HG03097 (cell line): ENCODE measurements around the gene DCPS.
"Not testable (repeated sequence)": the region's sequence is repeated elsewhere in the genome, so short reads cannot be mapped to it uniquely, and the experiment has no call there.

ENCODE experiments used
- ATAC-seq: cut with Tn5 transposase; IDR thresholded peaks from one replicate; pipeline ENCODE4 v1.9.1; 2021; ENCODE audit not compliant: unreplicated experiment, low FRiP score

The DCPS gene

DNA sequence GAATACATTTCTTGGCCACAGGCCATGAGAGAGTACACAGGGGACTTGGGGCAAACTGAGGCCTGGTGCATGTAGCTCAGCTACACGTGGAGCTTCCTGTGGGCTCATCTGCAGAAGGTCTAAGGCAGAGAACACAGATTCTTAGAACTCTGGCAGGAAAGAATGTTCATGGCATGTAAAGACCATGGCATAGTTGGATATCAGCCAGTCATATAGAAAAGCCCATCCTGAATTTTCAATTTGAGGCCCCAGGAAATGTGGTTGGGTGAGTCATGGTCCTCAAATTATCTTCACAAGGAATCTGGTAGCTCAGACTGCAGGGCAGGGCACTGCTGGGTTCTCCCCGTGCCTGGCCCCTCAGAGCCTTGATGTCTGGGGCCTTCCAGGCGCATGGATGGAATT is 37.9 kb downstream of the DCPS start:
- no peak for ATAC-seq

DNA sequence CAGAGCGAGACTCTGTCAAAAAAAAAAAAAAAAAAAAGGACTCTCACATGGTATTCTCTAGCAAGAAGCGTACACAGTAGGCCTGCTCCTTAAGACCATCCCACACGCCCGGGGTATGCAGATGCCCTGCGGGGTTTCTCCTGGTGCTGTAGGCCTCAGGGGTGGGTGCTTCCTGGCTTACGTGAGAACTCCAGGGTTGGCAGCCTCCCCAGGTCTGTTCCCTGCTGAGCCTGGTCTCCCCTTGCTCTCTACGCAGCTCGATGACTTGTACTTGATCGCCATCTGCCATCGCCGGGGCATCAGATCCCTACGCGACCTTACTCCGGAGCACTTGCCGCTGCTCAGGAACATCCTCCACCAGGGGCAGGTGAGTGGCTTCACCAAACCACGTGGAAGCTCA is 39.2 kb downstream of the DCPS start:
- ATAC-seq: no peak

DNA sequence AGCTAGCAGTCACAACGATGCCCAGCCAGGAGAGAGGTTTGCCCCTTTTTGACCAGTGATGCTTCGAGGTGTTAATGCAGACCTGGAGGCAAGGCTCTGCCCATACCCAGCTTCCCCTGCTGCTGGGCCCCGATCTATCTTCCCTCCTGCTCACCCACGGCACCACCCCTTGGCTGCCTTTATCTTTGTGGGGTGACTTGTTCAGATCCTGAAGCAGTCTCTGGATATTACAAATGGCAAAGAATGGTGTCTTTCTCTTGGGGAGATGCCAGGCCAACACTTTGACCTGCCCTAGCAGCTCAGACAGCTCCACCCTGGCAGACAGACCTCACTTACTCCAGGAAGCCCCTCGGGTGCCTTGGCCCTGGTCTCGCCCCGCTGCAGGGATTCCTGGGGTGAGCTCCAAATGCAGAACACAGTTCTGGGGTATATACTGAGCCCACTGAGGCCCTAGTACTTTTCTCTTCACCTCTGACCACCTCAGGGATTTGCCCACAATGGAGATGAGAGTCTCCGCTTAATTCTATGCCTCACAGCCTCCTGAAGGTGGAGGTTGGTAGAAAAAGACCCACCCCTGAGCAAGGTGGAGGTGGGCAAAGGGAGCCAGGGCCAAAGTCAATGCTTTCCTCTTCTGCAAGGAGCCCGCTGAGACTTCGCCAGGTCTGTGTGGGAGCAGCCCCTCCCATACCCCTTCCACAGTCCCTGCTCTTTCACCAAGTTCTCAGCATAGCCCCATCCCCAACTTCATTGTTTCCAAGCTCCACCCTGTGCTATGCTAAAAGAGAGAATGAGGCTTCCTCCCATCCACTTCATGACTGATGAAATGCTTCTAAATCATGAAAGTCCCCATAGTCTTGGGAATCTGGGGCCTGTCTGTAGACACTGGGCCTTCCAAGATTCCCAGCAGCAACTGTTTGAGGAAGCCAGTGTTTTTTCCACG is 40.6 kb downstream of the DCPS start:
- no peak for ATAC-seq

DNA sequence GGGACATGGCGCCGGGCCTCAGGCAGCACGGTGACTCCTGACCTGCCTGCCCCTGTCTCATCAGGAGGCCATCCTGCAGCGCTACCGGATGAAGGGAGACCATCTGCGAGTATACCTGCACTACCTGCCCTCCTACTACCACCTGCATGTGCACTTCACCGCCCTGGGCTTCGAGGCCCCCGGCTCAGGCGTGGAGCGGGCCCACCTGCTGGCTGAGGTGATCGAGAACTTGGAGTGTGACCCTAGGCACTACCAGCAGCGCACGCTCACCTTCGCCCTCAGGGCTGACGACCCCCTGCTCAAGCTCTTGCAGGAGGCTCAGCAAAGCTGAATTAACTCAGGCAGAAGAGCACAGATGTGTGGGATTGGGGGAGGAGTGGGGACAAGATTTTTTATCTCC is 41.4 kb downstream of the DCPS start:
- no peak for ATAC-seq

DNA sequence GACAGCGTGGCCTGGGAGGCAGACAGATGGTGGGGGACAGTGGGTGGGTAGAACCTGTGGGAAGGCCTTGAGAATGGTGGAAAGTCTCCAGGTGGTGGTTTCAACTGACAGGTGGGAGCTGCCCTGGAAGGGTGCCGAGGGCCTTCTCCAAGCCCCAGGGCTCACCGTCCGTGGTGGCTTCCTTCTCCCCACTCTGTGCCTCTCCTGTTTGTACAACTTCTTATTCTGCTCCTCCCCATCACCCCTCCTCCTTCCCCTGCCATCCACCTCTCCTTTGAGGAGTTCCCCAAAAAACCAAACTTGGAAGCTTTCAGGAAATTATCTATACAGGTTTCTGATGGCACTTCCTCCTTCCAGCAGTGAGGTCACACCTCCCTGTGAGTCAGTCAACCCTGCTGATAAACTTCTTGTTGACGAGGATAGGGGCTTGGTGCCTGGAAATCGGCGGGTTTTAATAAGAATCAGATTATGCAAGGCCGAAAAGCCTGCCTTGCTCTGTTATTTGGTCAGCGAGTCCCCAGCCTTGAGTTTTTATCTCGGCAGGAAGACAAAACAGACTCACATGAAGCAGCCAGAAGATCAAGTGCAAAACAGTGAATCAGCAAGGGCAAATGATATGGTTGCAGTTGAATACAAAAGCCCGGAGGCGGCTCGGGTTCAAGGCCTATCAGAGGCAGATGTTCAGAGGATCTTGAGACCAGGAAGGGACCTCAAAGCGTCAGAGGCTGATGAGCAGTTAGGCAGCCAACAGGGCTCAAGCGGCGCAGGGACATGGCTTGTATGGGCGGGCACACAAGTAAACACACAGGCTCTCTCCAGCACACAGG is 42.1 kb downstream of the DCPS start:
- ATAC-seq: no peak

DNA sequence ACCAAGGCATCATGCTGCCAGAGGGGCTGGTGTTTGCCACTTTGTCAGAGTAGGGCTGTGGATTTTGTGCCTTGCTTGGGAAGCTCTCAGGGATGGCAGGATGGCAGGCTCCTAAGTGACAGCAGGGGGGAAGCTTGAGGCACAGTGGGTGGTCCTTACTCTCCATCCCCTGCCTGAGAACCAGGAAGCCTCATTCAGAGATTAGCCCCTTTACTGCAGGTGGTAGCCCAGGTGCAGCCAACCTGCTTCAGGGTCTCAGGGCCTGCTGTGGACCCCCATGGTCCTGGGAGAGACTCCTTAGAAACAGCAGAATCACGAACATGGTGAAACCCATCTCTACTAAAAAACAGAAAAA is 42.7 kb downstream of the DCPS start:
- ATAC-seq: no peak

DNA sequence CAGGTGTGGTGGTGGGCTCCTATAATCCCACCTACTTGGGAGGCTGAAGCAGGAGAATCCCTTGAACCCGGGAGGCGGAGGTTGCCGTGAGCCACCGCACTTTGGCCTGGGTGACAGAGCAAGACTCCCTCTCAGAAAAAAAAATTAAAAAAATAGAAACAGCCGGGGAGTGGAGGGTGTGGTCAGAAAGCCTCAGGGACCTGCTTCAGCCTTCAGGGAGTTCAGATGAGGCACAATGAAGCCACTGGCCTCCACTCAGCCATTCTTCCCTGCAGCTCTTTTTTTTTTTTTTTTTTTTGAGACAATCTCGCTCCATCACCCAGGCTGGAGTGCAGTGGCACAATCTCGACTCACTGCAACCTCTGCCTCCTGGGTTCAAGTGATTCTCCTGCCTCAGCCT is 43.1 kb downstream of the DCPS start:
- not testable (repeated sequence) for ATAC-seq

DNA sequence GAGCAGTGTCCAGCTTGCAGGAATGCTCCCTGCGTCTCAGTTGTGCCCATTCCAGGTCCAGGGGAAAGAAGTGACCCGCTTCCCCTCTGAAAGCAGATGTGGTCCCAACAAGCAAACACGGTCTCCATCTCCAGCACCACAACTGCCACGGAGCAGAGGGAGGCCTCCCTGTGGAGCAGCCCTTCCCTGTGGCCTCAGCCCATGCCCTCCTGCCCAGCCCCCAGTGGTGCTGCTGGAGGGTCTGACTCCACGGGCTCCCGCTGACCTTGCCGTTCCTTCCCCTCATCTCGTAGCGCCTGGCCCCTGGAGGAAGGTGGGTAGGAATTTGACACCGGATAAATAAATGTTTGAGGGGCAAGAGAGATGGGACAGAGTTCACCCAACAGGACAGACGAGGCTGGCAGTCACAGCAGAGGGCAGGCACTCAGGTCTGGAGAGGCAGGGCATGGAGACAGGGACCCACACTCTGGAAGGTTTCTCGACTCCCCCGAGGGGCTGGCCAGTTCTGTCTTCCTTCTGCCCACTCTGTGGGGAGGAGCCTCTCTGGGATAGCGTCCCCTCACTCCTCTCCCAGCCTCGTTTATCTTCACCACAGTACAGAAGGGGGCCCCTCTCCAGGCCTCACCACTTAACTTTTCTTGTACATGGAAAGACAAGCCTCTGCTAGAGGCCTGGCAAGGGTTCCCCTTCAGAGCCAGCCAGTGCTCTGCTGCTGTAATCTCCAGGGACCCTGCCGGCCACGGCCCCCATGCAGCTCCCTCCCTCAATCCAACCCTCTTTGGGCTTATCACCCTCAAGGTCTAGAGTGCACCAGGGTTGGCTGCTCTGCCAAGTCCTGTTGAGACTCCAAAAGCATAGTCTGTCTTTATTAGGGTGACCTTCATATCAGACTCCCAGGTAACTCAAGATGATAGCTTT is 44.1 kb downstream of the DCPS start:
- no peak for ATAC-seq

DNA sequence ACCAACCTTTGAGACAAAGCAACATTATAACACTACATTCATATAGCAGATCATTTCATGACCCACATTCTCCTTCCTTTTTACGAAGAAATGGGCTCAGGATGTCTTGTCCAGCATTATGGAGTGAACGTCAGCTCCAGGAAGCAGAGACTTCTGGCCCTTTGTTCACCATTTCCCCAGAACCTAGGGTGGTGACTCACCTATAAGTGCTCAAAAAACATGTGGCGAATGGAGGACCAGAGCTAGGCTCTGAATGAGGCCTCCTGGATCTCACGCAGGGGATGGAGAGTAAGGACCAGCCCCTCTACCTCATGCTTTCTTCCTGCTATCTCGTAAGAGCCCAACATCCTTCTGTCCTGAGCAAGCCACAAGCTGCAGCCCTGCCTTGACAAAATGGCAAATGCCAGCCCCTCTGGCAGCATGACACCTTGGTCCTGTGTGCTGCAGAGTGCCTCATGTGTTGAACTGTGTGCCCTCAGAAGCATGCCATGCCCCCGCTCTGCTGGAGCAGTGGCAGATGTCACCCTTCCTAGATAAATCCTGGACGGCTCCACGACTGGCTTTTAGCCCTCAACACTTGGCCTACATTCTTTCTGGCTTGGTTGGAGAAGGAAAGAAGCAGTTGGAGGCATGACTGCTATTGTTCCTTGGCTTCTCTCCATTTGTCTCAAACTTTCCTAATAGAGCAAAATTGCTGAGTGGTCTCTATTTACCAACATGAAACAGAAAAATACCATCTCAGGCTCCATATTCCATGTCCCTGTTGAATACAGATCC is 45.1 kb downstream of the DCPS start:
- no peak for ATAC-seq

DNA sequence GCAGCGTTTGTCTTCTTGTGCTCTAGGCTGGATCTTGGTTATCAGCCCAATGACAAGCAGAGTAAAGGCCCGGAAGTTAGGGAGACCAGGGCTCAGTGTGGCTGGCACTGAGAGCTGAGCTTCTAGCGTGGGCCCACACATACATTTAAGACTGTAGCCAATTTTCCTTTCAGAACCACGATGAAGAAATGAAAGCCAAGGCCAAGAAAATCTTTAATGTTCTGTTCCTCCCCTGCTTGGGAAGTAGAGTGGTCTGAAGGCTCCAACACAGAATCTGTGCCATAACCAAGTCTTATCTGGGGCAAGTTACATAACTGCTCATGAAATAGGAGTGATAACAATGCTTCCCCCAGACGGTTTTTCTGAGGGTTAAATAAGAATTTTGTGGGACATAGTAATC is 47.0 kb downstream of the DCPS start:
- no peak for ATAC-seq

DNA sequence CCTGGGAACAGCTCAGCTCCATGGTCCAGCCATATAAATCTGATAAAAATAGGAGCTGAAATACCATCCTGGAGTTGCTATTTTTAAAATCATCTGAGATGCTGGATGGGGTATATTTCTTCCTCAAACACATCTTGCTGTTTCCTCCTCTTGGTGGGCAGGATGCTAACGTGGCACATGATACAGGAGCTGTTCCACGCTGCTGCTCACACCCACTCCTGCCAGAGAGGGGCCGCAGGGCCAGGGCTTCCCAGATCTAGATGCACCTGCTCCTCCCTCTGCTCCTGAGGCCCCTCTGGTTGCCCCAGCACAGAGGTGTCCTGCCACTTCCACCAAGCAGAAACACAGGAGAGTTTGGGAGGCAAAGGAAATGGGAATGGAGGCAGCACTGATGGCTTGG is 48.3 kb downstream of the DCPS start:
- ATAC-seq: no peak

DNA sequence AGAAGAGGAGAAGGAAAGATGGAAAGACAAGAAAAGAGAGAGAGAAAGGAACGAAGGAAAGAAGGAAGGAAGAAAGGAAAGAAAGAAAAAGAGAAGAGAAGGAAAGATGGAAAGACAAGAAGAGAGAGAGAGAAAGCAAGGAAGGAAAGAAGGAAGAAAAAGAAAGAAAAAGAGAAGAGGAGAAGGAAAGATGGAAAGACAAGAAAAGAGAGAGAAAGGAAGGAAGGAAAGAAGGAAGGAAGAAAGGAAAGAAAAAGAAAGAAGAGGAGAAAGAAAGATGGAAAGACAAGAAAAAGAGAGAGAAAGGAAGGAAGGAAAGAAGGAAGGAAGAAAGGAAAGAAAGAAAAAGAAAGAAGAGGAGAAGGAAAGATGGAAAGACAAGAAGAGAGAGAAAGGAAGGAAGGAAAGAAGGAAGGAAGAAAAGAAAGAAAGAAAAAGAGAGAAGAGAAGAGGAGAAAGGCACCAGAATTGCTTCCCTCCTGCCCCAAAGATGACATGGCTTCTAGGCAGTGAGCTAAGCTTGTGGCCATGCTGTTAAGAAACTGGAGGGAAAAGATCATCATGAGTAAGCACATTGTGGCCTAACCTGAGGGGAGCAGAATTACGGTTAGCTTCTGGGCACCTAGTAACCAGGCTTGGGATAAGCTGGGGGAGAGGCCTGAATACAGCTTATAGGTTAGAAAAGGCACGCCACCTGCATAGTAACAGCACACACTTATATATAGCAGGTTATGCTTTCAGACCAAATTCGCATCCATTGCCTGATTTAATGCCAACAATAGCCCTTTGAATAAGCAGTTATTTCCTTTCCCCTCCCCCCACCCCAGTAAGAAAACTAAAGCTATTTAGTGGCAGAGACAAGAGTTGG is 49.3 kb downstream of the DCPS start:
- ATAC-seq: no peak

DNA sequence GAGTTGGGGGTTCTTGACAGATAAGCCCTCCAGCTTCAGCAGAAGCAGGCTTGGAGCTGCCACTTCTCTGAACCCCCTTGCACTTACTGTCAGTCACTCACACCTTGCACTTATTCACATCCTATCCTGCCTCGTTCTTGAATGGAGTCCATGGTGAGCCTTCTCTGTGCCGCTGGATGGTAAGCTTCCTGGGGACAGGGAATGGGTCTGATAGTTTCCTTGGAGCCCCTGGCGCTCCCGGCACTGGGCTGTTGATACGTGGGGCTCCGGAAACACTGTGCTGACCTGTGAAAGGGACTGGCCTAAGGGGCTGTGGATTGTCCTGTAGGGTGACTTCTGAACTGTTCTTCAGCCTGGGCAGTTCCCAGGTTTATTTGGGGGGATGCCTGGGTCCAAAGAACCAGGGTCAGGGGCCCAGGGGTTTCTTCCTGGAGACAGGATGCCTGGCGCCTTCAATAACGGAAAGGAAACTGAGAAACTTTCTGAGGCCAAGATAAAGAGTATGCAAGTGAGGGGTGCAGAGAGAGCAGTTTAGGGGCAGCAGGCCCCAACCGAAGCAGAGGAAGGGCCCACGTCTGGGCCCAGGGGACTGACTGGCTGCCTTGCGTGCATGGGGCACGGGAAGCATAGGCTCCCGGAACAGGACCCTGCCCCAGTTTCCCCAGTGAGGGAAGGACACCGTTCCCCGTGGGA is 50.9 kb downstream of the DCPS start:
- no peak for ATAC-seq

DNA sequence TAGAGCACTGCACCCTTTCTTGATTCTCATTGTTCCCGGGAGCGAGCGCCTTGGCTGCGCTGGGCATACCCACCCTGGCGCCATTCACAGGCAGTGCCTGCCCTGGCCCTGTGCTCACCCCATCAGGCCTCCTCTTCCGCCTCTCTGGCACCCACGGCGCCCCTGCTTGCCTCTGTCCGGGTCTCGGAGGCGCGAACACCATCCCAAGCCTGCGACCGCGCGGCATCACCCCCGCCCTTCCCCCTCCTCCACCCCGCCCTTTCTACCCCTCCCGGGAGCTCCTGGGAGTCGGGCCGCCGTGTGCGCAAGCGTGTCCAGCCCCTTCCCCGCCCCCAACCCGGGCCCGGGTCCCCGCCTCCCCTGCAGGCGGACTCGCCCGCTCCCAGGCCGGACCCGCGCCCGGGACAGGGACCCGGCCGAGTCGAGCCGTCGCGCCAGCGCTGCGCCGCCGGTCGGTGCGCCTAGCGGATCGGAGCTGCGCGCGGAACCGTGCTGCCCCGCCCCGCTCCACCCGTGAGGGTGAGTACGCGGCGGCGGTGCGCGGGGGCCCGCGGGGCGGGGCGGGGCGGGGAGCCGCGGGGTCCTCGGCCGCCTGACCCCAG is 51.6 kb downstream of the DCPS start, which contains the start of gene ST3GAL4:
Gene ST3GAL4 (plus strand): TSS at position 363 of the 602 bp plus-strand sequence. CDS start 50,470 bp downstream, outside the sequence.
- ATAC-seq: no peak

DNA sequence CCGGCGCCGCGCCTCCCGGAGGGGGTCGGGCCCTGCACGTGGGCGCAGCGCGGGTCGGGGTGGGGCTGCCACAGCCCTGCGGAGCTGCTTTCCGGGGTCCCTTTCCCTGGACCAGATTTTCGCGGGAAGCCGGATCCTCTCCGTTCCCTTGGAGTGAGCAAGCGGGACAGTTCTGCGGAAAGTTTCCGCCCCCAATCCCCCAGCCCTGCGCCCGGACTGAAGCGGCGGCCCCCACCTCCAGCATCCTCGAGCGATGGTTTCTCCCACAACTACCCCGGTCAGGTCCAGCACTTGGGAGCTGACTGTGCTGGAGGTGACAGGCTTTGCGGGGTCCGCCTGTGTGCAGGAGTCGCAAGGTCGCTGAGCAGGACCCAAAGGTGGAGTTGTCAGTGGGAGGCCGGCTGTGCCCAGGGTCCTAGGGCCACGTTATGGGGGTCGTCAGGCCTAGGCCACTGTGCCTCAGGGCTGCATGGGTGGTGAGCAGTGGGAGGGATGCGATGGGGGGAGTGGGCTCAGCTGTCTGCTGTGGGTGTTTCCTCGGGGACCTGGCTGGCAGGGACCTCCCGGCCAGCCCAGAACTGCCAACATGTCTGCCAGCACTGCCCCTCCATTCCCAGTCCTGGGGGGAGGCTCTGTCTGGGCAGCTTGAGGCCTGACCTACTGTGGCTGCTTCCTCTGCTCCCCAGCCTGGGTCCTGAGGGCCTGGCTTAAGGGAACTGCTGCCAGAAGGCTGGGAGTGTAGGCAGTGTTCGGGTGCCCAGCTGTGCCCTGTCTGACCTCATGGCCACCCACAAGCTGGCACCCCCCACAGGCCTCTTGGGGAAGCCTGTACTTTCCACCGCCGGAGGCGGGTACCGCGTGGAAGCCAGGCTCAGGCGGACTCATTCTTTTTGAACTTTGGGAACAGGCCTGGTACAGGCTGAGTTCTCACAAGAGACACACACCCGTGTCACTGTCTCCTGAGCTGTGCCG is 52.4 kb downstream of the DCPS start:
- no peak for ATAC-seq

DNA sequence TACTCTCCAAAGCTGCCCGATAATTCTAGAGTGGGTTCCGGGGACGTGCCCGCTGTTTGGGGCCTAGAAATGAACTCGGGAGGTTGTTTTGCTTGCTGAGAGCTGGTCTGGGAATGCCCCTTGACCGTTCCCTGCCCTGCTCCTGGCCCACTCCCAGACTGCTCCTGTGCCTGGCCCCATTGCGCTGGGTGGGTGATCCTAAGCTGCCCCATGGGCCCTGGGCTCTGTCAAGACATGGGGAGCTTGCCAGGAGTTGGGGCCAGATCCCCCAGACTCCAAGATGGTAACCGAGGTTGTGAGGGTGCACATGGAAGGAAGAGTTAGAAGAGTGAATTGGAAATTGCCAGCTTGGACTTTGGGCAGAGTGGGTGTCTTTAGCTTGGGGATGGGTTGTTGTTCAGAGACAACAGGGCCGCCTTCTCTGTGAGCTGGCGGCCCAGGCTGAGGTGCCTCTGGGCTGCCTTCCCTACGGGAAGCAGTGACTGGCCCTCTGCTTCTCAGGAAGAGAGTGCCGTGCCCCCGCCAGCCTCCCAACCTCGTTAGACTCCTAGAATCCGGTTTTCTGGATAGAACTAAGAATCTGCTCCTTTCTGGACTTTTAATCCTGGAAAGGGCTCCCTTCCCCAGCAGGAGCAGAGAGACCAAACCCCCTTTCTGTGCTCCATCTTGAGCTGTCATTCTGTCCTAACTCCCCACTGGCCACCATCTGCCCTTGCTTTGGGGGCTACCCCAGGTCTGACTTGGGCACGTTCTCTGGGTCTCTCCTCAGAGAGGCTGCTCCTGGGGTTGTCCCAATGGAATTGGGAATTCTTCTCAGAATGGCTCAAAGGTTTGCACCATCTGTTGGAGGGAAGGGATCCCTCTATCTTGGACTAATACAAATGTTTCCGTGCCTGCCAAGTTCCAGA is 53.4 kb downstream of the DCPS start:
- no peak for ATAC-seq
